Smooth muscle cell of the brain vasculature (primary cell): ENCODE data around the gene CES1.
"Not testable (repeated sequence)": the region's sequence is repeated elsewhere in the genome, so short reads cannot be mapped to it uniquely, and the experiment has no call there.

Experiments used
- DNase-seq: peaks from one replicate; pipeline ENCODE4 v3.0.0-alpha.2; 2012; ENCODE audit warnings: low read depth, low spot score

CES1 gene

GRCh38 chr16:55830658-55831294 lies 2.1 kb downstream of the CES1 start:
- no peak for DNase-seq

GRCh38 chr16:55829232-55829631 lies 3.7 kb downstream of the CES1 start:
- DNase-seq = not testable (repeated sequence)

GRCh38 chr16:55828680-55829079 lies 4.2 kb downstream of the CES1 start:
- DNase-seq = no peak

- DNase-seq = no peak
Observed at GRCh38 chr16:55825115-55825728, 7.7 kb downstream of the CES1 start.

GRCh38 chr16:55824473-55825000 lies 8.4 kb downstream of the CES1 start:
- no peak for DNase-seq

GRCh38 chr16:55822280-55822810 lies 10.6 kb downstream of the CES1 start:
- DNase-seq = no peak

GRCh38 chr16:55821210-55821609 lies 11.7 kb downstream of the CES1 start:
- no peak for DNase-seq

- DNase-seq = no peak
Observed at GRCh38 chr16:55820615-55821014, 12.3 kb downstream of the CES1 start.

GRCh38 chr16:55817236-55817912 lies 15.5 kb downstream of the CES1 start:
- no peak for DNase-seq

- not testable (repeated sequence) for DNase-seq
Observed at GRCh38 chr16:55816222-55816621, 16.7 kb downstream of the CES1 start.

- DNase-seq = no peak
Observed at GRCh38 chr16:55815320-55815719, 17.6 kb downstream of the CES1 start.

- not testable (repeated sequence) for DNase-seq
Observed at GRCh38 chr16:55814174-55814573, 18.7 kb downstream of the CES1 start.

- not testable (repeated sequence) for DNase-seq
Observed at GRCh38 chr16:55813730-55814129, 19.2 kb downstream of the CES1 start.

- DNase-seq = no peak
Observed at GRCh38 chr16:55812951-55813350, 19.9 kb downstream of the CES1 start.

- DNase-seq = no peak
Observed at GRCh38 chr16:55811811-55812210, 21.1 kb downstream of the CES1 start.

- no peak for DNase-seq
Observed at GRCh38 chr16:55810451-55810961, 22.4 kb downstream of the CES1 start.

- no peak for DNase-seq
Observed at GRCh38 chr16:55809851-55810250, 23.0 kb downstream of the CES1 start.

GRCh38 chr16:55809386-55809785 lies 23.5 kb downstream of the CES1 start:
- no peak for DNase-seq

GRCh38 chr16:55808286-55808685 lies 24.6 kb downstream of the CES1 start:
- DNase-seq = not testable (repeated sequence)

- not testable (repeated sequence) for DNase-seq
Observed at GRCh38 chr16:55805104-55805503, 27.8 kb downstream of the CES1 start.

- not testable (repeated sequence) for DNase-seq
Observed at GRCh38 chr16:55803681-55804080, 29.2 kb downstream of the CES1 start.

- not testable (repeated sequence) for DNase-seq
Observed at GRCh38 chr16:55792934-55793374, 39.9 kb downstream of the CES1 start.
